Vagina (tissue), 2 donors: ENCODE data around the gene KATNAL1.

Experiments
- CTCF ChIP-seq, 3 experiments: fragments of 450-650 bp in 2 of 3; fragments of 200-600 bp in 1 of 3; sonication (generic) in 1 of 3; IDR thresholded peaks; one replicate each; pipeline ENCODE4 v1.5.1; 2017 to 2019; ENCODE audit warnings: antibody characterized with exemption in 3 of 3, mild to moderate bottlenecking in 2 of 3, moderate library complexity in 2 of 3
- POLR2AphosphoS5 ChIP-seq, 2 donors: sonication (generic); formaldehyde crosslinking; IDR thresholded peaks; one replicate each; pipeline ENCODE4 v1.9.0; 2017; ENCODE audit warnings: antibody characterized with exemption in 2 of 2, mild to moderate bottlenecking in 2 of 2, low read depth in 1 of 2; ENCODE audit not compliant: insufficient read depth in 1 of 2

- TF ChIP-seq CTCF (IDR thresholded peaks at IDR 0.05) (no peak), POLR2AphosphoS5 (IDR thresholded peaks at IDR 0.05; ENCODE audit: insufficient read depth in 1 of 2, low read depth in 1 of 2) (no peak)
Observed at GRCh38 chr13:30234619-30235162, 72.7 kb downstream of the KATNAL1 start.
